Thyroid gland (tissue), 4 donors: ENCODE results near the gene LMNTD2.

Experiments
- CTCF ChIP-seq, 6 experiments: fragments of 200-600 bp in 3 of 6; fragments of 450-650 bp in 3 of 6; sonication (generic) in 3 of 6; IDR thresholded peaks; one replicate each; pipeline ENCODE4 v1.5.1; 2016 to 2019; ENCODE audit warnings: antibody characterized with exemption in 6 of 6, mild to moderate bottlenecking in 2 of 6, inconsistent platforms in 1 of 6, moderate library complexity in 1 of 6
- POLR2A ChIP-seq, 2 donors: fragments of 450-650 bp; IDR thresholded peaks; one replicate each; pipeline ENCODE4 v1.6.1; 2017; ENCODE audit warnings: antibody characterized with exemption in 2 of 2, mild to moderate bottlenecking in 2 of 2, moderate library complexity in 1 of 2

GRCh38 chr11:596374-596773 lies 35.8 kb upstream of the LMNTD2 start:
- TF ChIP-seq CTCF (IDR thresholded peaks at IDR 0.05) (no peak), POLR2A (IDR thresholded peaks at IDR 0.05) (no peak)
